GM12878 (cell line): Measurements from ENCODE around the gene CCR7. TPM values are rescaled to one million over a fixed set of nuclear protein-coding genes. Genes with fewer than 3 reads are reported as not detected.
A peak's percentile ranks its signal among the peaks of the same experiment; 100 is the strongest.

ENCODE experiments used
- EED ChIP-seq: sonication (generic); IDR thresholded peaks from 2 replicates; pipeline ENCODE4 v1.6.1; 2016; ENCODE audit warnings: antibody characterized with exemption, low read depth
- FOXM1 ChIP-seq: IDR thresholded peaks from 2 replicates; pipeline ENCODE4 v1.6.1; 2012; ENCODE audit warnings: low read depth, mild to moderate bottlenecking, inconsistent platforms, low read length, moderate library complexity
- HDAC2 ChIP-seq: fragments of 200-600 bp; sonication (generic); IDR thresholded peaks from 2 replicates; pipeline ENCODE4 v1.6.1; 2017
- HDGF ChIP-seq: fragments of 450-650 bp; IDR thresholded peaks from 2 replicates; pipeline ENCODE4 v1.6.1; 2016; ENCODE audit warnings: antibody characterized with exemption
- IKZF2 ChIP-seq, 2 experiments: fragments of 450-650 bp; IDR thresholded peaks; 2 replicates each; pipeline ENCODE4 v1.6.1; 2017; ENCODE audit warnings: mild to moderate bottlenecking in 2 of 2, moderate library complexity in 2 of 2
- JUNB ChIP-seq: IDR thresholded peaks from 2 replicates; pipeline ENCODE4 v1.6.1; 2016; ENCODE audit warnings: antibody characterized with exemption, mild to moderate bottlenecking
- MYB ChIP-seq: fragments of 150-350 bp; IDR thresholded peaks from 2 replicates; pipeline ENCODE4 v1.6.1; 2014; ENCODE audit warnings: mild to moderate bottlenecking, low read depth, low read length, borderline replicate concordance
- NR2F1 ChIP-seq: fragments of 450-650 bp; conservative IDR thresholded peaks from 2 replicates; pipeline ENCODE4 v1.6.1; 2017; ENCODE audit warnings: mild to moderate bottlenecking
- POLR2AphosphoS2 ChIP-seq: IDR thresholded peaks from 2 replicates; pipeline ENCODE4 v1.6.1; 2011; ENCODE audit warnings: low read depth, mild to moderate bottlenecking, low read length, improper control_type of control experiment, moderate library complexity
- POU2F2 ChIP-seq: IDR thresholded peaks from 3 replicates; pipeline ENCODE4 v1.6.1; 2011; ENCODE audit warnings: low read depth, mild to moderate bottlenecking, low read length, borderline replicate concordance
- RB1 ChIP-seq: fragments of 450-650 bp; formaldehyde crosslinking; IDR thresholded peaks from 2 replicates; pipeline ENCODE4 v1.6.1; 2017; ENCODE audit warnings: mild to moderate bottlenecking, borderline replicate concordance
- RUNX3 ChIP-seq: IDR thresholded peaks from 2 replicates; pipeline ENCODE4 v1.6.1; 2012; ENCODE audit warnings: low read length, inconsistent platforms
- SMARCA5 ChIP-seq: fragments of 450-650 bp; IDR thresholded peaks from 2 replicates; pipeline ENCODE4 v1.6.1; 2017; ENCODE audit warnings: mild to moderate bottlenecking
- SPI1 ChIP-seq: IDR thresholded peaks from 2 replicates; pipeline ENCODE4 v1.6.1; 2011; ENCODE audit warnings: low read depth, mild to moderate bottlenecking, low read length, moderate library complexity, borderline replicate concordance; ENCODE audit not compliant: insufficient read depth
- TCF3 ChIP-seq: IDR thresholded peaks from 2 replicates; pipeline ENCODE4 v1.6.1; 2012; ENCODE audit warnings: low read depth, mild to moderate bottlenecking, low read length, borderline replicate concordance; ENCODE audit not compliant: insufficient read depth
- USF1 ChIP-seq: IDR thresholded peaks from 2 replicates; pipeline ENCODE4 v1.6.1; 2011; ENCODE audit warnings: borderline replicate concordance, low read depth, mild to moderate bottlenecking, moderate library complexity, mixed read lengths, low read length; ENCODE audit not compliant: insufficient read depth; ENCODE audit errors: extremely low read length
- ZNF217 ChIP-seq: fragments of 450-650 bp; IDR thresholded peaks from 2 replicates; pipeline ENCODE4 v1.6.1; 2017; ENCODE audit warnings: antibody characterized with exemption, mild to moderate bottlenecking
- ZNF592 ChIP-seq: fragments of 450-650 bp; IDR thresholded peaks from 2 replicates; pipeline ENCODE4 v1.6.1; 2017; ENCODE audit warnings: mild to moderate bottlenecking, moderate library complexity
- polyA plus RNA-seq, 11 experiments: library from polyadenylated mRNA; depleted of rRNA in 4 of 11; unstranded in 6 of 11; stranded (reverse) in 5 of 11; fragments of >200 nt; fragmentation: Nextera tagmentation in 4 of 11; fragmentation: Illumina TruSeq in 1 of 11; extraction: Ambion mirVana in 4 of 11; extraction: Trizol in 1 of 11; gene quantifications; 1 replicate in 1 of 11; 2 replicates in 10 of 11; pipeline versions ENCODE4 v1.2.1 to v1.2.3, GENCODE V29; 2011 to 2016; ENCODE audit warnings: inconsistent platforms in 2 of 11, missing spikeins in 2 of 11, low read depth in 1 of 11
- total RNA-seq, 4 experiments: library from RNA; depleted of rRNA in 3 of 4; stranded (reverse); fragments of >200 nt in 3 of 4; fragmentation: Illumina TruSeq in 1 of 4; extraction: Trizol in 1 of 4; gene quantifications; 2 replicates each; pipeline versions ENCODE4 v1.2.1 to v1.2.3, GENCODE V29; 2013 to 2021
- TF ChIP-seq, protein P1 (sequence below): fragments of 450-650 bp; IDR thresholded peaks from 2 replicates; pipeline ENCODE4 v1.6.1; 2016; ENCODE audit warnings: mild to moderate bottlenecking
- TF ChIP-seq, protein P2 (sequence below): fragments of 450-650 bp; conservative IDR thresholded peaks from 2 replicates; pipeline ENCODE4 v1.6.1; 2017; ENCODE audit warnings: mild to moderate bottlenecking, moderate library complexity
- TF ChIP-seq, protein P3 (sequence below): IDR thresholded peaks from 2 replicates; pipeline ENCODE4 v1.6.1; 2011; ENCODE audit warnings: low read depth, mild to moderate bottlenecking, low read length, moderate library complexity, borderline replicate concordance; ENCODE audit errors: extremely low read depth

Gene CCR7
- total and polyA plus RNA-seq, 10 of the 15 experiments (the other 5 are each of a cell fraction or from before 2014, with no cell fraction given): 131 to 1,171 (median 260) TPM

DNA sequence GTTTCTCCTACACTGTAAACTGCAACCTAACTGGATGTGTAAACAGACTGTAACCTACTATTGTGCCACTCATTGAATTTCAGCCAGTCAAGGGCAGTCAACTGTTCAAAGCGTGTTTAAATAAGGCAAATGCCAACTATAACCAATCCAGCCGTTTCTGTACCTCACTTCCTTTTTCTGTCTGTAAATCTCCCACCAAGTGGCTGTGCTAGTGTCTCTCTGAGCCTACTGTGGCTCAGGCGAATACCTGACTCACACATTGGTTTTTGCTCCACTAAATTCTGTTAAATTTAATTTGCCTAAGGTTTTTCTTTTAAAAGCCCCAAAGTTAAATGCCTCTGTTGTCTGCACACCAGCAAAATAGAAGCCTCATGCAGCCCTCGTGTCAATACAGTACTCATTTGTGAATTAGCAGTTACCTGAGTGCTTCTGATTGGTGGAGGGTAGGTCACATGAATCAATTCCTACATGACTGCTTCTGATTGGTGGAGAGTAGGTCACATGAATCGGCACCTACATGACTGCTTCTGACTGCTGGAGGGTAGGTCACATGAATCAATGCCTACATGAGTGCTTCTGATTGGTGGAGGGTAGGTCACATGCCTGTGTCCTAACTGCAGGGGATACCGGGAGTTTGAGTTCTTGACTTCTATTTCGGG lies 31.1 kb upstream of the CCR7 start (continued):
- TF ChIP-seq ZNF592: 0 out of 2 replicates have a peak, but pooled peaks have one; percentile 40
- TF ChIP-seq TCF3: no peak
- TF ChIP-seq HDAC2: no peak
- TF ChIP-seq ZNF217: 0 out of 2 replicates have a peak, but pooled peaks have one; percentile 53
- TF ChIP-seq, protein P1, sequence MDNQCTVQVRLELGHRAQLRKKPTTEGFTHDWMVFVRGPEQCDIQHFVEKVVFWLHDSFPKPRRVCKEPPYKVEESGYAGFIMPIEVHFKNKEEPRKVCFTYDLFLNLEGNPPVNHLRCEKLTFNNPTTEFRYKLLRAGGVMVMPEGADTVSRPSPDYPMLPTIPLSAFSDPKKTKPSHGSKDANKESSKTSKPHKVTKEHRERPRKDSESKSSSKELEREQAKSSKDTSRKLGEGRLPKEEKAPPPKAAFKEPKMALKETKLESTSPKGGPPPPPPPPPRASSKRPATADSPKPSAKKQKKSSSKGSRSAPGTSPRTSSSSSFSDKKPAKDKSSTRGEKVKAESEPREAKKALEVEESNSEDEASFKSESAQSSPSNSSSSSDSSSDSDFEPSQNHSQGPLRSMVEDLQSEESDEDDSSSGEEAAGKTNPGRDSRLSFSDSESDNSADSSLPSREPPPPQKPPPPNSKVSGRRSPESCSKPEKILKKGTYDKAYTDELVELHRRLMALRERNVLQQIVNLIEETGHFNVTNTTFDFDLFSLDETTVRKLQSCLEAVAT: no peak
- no peak for TF ChIP-seq JUNB
- TF ChIP-seq EED: no peak
- no peak for TF ChIP-seq SMARCA5
- TF ChIP-seq POU2F2: 0 out of 3 replicates have a peak, but pooled peaks have one; percentile 22
- 0 out of 4 replicates have a peak, but pooled peaks of 1 of the 2 experiments have one; percentile 12 for TF ChIP-seq IKZF2 (IDR thresholded peaks at IDR 0.05)
- no peak for TF ChIP-seq RUNX3
- TF ChIP-seq USF1: peak; percentile 74
- no peak for TF ChIP-seq NR2F1
- TF ChIP-seq, protein P2, sequence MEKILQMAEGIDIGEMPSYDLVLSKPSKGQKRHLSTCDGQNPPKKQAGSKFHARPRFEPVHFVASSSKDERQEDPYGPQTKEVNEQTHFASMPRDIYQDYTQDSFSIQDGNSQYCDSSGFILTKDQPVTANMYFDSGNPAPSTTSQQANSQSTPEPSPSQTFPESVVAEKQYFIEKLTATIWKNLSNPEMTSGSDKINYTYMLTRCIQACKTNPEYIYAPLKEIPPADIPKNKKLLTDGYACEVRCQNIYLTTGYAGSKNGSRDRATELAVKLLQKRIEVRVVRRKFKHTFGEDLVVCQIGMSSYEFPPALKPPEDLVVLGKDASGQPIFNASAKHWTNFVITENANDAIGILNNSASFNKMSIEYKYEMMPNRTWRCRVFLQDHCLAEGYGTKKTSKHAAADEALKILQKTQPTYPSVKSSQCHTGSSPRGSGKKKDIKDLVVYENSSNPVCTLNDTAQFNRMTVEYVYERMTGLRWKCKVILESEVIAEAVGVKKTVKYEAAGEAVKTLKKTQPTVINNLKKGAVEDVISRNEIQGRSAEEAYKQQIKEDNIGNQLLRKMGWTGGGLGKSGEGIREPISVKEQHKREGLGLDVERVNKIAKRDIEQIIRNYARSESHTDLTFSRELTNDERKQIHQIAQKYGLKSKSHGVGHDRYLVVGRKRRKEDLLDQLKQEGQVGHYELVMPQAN: peak; percentile 39; the same call in 1 of the 2 replicates
- 0 out of 2 replicates have a peak, but pooled peaks have one; percentile 24 for TF ChIP-seq POLR2AphosphoS2
- TF ChIP-seq, protein P3, sequence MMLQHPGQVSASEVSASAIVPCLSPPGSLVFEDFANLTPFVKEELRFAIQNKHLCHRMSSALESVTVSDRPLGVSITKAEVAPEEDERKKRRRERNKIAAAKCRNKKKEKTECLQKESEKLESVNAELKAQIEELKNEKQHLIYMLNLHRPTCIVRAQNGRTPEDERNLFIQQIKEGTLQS: peak; percentile 68; the same call in 1 of the 2 replicates
- TF ChIP-seq MYB: no peak
- no peak; the same call in 1 of the 2 replicates for TF ChIP-seq FOXM1
- TF ChIP-seq SPI1: peak; percentile 83; the same call in 1 of the 2 replicates
- no peak for TF ChIP-seq RB1
- 0 out of 2 replicates have a peak, but pooled peaks have one; percentile 41 for TF ChIP-seq HDGF
